Retinal pigment epithelial cell (primary cell): ENCODE data around the gene SRSF10.
"Not testable (repeated sequence)": the region's sequence is repeated elsewhere in the genome, so short reads cannot be mapped to it uniquely, and the experiment has no call there.

Experiments
- DNase-seq: peaks from one replicate; pipeline ENCODE4 v3.0.0-alpha.2; 2010; ENCODE audit warnings: low read depth
- H3K4me3 ChIP-seq: 2 replicates; pipeline ENCODE4 v1.5.1; 2011; ENCODE audit warnings: mild to moderate bottlenecking, low read length, control low read depth, moderate library complexity
- CTCF ChIP-seq: conservative IDR thresholded peaks from 2 replicates; pipeline ENCODE4 v1.5.1; 2011; ENCODE audit warnings: low read depth, low read length, control low read depth, inconsistent platforms

SRSF10 gene

GRCh38 chr1:23963617-23964234, 16.4 kb downstream of the SRSF10 start:
- TF ChIP-seq CTCF: no peak
- H3K4me3 ChIP-seq: no peak overlapping the region
- DNase-seq: no peak

GRCh38 chr1:23960291-23961020, 19.7 kb downstream of the SRSF10 start:
- no peak for TF ChIP-seq CTCF
- DNase-seq: no peak
- peak overlapping the region; percentile 72 for H3K4me3 ChIP-seq

GRCh38 chr1:23959461-23960290, 20.5 kb downstream of the SRSF10 start, which contains the start of gene PNRC2:
TSS of gene PNRC2 (plus strand) at chr1:23959828. CDS start at chr1:23961458, 1,630 bp downstream.
- peak; percentile 85 for DNase-seq
- TF ChIP-seq CTCF: no peak
- peak within 1 kb of the TSS; percentile 72 for H3K4me3 ChIP-seq

- peak overlapping the region; percentile 72 for H3K4me3 ChIP-seq
- peak; percentile 50 for TF ChIP-seq CTCF
- DNase-seq: peak; percentile 86
These were observed 21.2 kb downstream of the SRSF10 start for GRCh38 chr1:23958810-23959460.

- not testable (repeated sequence) for DNase-seq
- peak overlapping the region; percentile 72 for H3K4me3 ChIP-seq
These were observed 21.9 kb downstream of the SRSF10 start for GRCh38 chr1:23958040-23958809.

GRCh38 chr1:23957096-23957495, 23.0 kb downstream of the SRSF10 start:
- no peak overlapping the region for H3K4me3 ChIP-seq
- no peak for TF ChIP-seq CTCF
- DNase-seq: no peak
